ENCODE results near the gene CDH23.

CDH23 gene

GRCh38 chr10:71675295-71675970 is 278.7 kb downstream of the CDH23 start:
- no peak for DNase-seq

GRCh38 chr10:71677261-71677660 is 280.5 kb downstream of the CDH23 start:
- DNase-seq = no peak

- no peak for DNase-seq
Measured at GRCh38 chr10:71678057-71678805, 281.5 kb downstream of the CDH23 start.

- no peak for DNase-seq
Measured at GRCh38 chr10:71679425-71679824, 282.7 kb downstream of the CDH23 start.

- no peak for DNase-seq
Measured at GRCh38 chr10:71681977-71682376, 285.3 kb downstream of the CDH23 start.

- no peak for DNase-seq
Measured at GRCh38 chr10:71683301-71683700, 286.6 kb downstream of the CDH23 start.

- no peak for DNase-seq
Measured at GRCh38 chr10:71684356-71685173, 287.8 kb downstream of the CDH23 start.

- DNase-seq = no peak
Measured at GRCh38 chr10:71685554-71686232, 289.0 kb downstream of the CDH23 start.

GRCh38 chr10:71687077-71687476 is 290.4 kb downstream of the CDH23 start:
- no peak for DNase-seq

GRCh38 chr10:71687480-71687879 is 290.8 kb downstream of the CDH23 start:
- DNase-seq = no peak

GRCh38 chr10:71688256-71688655 is 291.5 kb downstream of the CDH23 start:
- DNase-seq = no peak

- no peak for DNase-seq
Measured at GRCh38 chr10:71690094-71690720, 293.5 kb downstream of the CDH23 start.

GRCh38 chr10:71691405-71691804 is 294.7 kb downstream of the CDH23 start:
- DNase-seq = no peak

- no peak for DNase-seq
Measured at GRCh38 chr10:71692598-71693306, 296.0 kb downstream of the CDH23 start.

- no peak for DNase-seq
Measured at GRCh38 chr10:71693377-71693776, 296.7 kb downstream of the CDH23 start.

GRCh38 chr10:71694039-71694501 is 297.4 kb downstream of the CDH23 start:
- no peak for DNase-seq

GRCh38 chr10:71694567-71694968 is 297.8 kb downstream of the CDH23 start:
- DNase-seq = no peak

- no peak for DNase-seq
Measured at GRCh38 chr10:71695502-71696476, 299.1 kb downstream of the CDH23 start.

GRCh38 chr10:71696628-71697326 is 300.1 kb downstream of the CDH23 start:
- peak; percentile 57 for DNase-seq

Data from activated CD4-positive, alpha-beta T cell treated with anti-CD3 and anti-CD28 coated beads for 1 hour (primary cell).